HG02571 (cell line): ENCODE data around the gene PARK7.

ENCODE experiments used
- ATAC-seq: cut with Tn5 transposase; IDR thresholded peaks from one replicate; pipeline ENCODE4 v1.9.1; 2021; ENCODE audit warnings: mild to moderate bottlenecking, moderate library complexity; ENCODE audit not compliant: unreplicated experiment

The PARK7 gene

GRCh38 chr1:8021676-8022266 is 60.3 kb downstream of the PARK7 start:
- no peak for ATAC-seq

DNA sequence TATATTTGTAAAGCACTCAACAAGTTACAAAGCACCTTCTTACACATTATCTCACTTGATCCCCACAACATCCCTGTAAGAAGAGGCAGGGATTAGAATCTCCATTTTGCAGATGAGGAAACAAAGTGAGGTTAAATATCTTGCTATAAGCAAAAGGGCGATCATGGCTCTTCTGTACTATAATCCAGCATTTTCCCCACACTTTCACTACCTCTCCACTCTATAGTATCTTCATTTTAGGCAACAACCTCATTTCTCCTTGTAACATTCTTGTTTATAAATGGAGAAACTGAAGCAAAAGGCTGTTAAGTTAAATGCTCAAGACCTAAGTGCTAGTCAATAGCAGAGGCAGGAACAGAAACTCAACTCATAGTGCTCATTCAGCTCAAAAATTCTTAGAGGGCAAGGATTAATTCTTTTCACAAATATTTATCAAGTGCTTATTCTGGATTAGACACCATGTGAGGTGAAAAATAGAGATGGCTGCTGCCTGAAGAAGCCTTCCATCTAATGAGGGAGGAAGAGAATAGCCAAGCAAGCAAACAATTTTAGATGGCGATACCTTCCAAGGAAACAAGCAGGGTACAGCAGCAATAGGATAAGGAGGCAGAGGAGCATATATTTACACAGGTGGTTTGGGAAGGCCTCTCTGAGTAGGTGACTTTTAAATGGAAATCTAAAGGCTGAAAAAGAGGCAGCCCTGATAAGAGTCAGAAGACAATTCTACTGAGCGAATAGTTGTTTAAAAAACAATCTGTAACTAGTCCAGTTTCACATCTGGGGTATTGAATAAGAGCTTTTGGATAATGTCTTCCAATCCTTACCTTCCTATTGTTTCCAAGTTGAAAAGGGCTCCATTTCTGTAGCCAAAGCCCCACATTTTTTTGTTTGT is 61.1 kb downstream of the PARK7 start:
- ATAC-seq, result no peak

DNA sequence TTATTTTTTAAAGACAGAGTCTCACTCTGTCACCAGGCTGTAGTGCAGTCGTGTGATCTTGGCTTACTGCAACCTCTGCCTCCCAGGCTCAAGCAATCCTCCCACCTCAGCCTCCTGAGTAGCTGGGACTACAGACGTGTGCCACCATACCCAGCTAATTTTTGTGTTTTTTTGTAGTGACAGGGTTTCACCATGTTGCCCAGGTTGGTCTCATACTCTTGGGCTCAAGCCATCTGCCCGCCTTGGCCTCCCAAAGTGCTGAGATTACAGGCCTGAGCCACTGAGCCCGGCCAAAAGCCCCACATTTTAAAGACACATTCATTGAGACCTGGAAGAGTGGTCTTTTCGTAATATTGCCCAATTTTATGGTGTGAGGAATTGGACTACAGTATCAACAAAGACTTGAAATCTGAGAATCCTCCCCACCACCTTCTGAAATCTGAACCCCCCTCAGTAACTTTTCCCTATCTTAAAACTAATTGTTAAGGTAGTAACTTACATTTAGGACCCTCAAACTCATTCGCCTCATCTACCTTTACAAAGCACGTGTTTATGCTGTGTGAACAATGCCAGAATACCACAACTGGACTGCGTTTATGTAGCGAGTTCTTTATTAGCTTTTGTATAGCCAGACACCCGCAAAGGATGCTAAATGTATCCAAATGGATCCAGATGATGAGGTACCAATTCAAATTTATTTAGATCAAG is 61.9 kb downstream of the PARK7 start:
- no peak for ATAC-seq

DNA sequence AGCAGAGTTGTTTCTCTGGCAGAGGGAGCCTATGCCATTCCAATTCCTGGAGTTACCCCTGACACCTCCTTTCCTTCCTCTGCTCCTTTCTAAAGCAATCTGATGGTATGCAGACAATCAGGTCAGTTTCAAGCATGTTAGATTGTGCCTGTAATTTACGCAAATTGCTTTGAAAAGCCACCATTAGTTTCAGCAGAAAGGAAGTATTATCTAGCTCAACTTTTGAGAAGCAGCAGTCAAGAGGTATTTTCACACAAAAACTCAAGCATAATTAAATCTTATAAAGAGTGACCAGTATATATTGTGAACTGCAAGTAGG is 62.4 kb downstream of the PARK7 start:
- no peak for ATAC-seq

GRCh38 chr1:8024329-8024728 is 62.8 kb downstream of the PARK7 start:
- ATAC-seq, result no peak

DNA sequence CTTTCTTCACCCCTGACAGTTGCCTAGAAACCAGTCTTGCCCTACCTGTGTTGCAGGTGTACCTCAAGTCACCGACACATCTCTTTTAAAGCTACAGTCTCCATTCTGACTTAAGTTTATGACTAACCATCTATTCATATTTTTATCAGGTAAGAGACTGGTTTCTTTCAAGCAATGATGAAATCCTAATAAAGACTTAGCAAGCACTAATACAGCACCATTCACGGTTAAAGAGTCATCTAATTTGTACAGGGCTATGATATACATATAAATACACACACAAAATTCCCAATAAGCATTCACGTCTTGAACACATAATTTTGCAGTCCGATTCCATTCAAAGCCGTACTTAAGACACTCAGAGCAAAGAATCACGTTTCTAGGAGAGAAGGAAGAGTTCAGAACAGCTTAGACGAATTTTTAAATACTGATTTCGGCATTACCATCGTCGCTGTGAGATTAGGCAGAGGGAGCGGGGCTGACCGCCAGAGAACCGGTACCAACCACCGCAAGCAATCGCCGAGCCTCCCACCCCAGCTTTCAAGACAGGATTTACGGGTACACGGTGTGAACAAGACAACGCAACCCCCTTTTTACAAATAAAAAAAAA is 63.7 kb downstream of the PARK7 start:
- ATAC-seq, result no peak

- peak; percentile 26 for ATAC-seq
Observed at GRCh38 chr1:8025671-8026144, 64.2 kb downstream of the PARK7 start.

GRCh38 chr1:8026153-8026975 is 64.9 kb downstream of the PARK7 start, which contains the start of gene ERRFI1:
Gene ERRFI1 (minus strand): TSS chr1:8026309. CDS start chr1:8015619, 10,690 bp downstream.
- peak; percentile 75 for ATAC-seq

GRCh38 chr1:8026976-8027747 is 65.7 kb downstream of the PARK7 start:
- no peak for ATAC-seq

GRCh38 chr1:8027748-8028570 is 66.4 kb downstream of the PARK7 start:
- no peak for ATAC-seq

- ATAC-seq, result no peak
Observed at GRCh38 chr1:8028571-8028910, 67.0 kb downstream of the PARK7 start.

- no peak for ATAC-seq
Observed at GRCh38 chr1:8031176-8031785, 69.8 kb downstream of the PARK7 start.

DNA sequence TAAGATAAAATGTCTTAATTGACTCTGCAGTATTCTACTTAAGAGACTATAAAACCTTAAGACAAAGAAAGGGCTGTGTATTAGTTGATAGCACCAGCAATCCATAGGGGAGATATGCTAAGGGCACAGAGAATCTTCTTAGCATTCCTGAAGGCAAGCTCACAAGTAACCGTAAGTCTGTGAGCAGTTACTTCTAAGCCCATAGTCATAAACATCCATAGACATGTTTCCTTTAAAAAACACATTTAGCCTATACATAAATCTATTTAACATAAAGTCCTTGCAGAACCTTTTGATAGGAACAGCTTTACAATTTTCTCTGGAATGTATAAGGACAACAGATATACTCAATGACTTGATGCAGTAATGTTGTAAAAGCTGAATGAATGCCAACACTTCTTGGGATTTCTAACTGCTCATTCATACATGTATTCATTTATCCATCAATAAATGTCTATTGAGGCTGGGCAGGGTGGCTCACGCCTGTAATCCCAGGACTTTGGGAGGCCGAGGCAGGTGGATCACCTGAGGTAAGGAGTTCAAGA is 70.9 kb downstream of the PARK7 start:
- ATAC-seq, result no peak

DNA sequence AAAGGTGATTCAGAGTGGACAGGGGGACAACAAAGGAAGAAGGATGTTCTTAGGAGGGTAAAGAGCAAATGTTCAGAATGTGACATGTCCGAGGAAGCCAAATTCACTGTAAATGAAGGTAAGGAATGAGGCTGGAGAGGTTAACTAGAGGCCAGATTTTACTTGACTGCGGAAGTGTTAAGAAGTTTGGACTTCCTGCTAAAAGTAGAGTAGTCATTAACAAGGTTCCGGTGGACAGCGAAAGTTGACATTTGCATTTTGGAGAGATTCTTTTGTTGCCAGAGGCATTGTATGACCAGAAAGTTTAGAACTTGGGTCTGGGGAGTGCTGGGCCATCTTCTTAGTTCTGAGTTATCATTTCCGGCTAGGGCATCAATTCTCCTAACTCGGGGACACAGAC is 71.8 kb downstream of the PARK7 start:
- ATAC-seq, result no peak
